ENCODE data around the gene ZNF784. TPM values are rescaled to one million over a fixed set of nuclear protein-coding genes. Genes with fewer than 3 reads are reported as not detected.

The ZNF784 gene
- total and polyA plus RNA-seq, 8 donors = 1.8 to 15.1 (median 5.5) TPM; not detected in 1

DNA sequence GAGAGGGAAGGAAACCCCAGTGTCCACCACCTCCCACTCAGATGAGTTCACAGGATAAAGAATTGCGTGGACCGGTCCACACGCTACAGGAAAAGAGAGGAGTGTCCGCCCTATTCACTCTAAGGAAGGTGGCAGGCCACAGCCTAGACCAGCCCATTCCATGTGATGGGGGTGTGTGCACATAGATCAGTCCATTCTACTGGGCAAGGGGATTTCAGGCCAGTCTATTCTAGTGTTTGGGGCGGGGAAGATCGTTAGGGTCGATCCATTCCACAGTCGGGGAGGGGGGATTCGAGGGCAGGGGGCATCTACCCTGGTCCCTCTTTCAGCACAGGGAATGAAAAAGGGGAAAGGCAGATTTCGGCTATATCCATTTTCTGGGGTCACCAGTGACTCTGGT is 32.8 kb downstream of the ZNF784 start:
- 77 to 85% (median 82%) methylated on average over 10 of the region's 10 CpGs for WGBS, 5 donors
- DNase-seq = no peak
- no peak for TF ChIP-seq POLR2AphosphoS5 (IDR thresholded peaks at IDR 0.05)
- TF ChIP-seq, protein P1, sequence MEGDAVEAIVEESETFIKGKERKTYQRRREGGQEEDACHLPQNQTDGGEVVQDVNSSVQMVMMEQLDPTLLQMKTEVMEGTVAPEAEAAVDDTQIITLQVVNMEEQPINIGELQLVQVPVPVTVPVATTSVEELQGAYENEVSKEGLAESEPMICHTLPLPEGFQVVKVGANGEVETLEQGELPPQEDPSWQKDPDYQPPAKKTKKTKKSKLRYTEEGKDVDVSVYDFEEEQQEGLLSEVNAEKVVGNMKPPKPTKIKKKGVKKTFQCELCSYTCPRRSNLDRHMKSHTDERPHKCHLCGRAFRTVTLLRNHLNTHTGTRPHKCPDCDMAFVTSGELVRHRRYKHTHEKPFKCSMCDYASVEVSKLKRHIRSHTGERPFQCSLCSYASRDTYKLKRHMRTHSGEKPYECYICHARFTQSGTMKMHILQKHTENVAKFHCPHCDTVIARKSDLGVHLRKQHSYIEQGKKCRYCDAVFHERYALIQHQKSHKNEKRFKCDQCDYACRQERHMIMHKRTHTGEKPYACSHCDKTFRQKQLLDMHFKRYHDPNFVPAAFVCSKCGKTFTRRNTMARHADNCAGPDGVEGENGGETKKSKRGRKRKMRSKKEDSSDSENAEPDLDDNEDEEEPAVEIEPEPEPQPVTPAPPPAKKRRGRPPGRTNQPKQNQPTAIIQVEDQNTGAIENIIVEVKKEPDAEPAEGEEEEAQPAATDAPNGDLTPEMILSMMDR (IDR thresholded peaks at IDR 0.05) = no peak
- TF ChIP-seq EP300 (IDR thresholded peaks at IDR 0.05) = no peak
- TF ChIP-seq POLR2A (IDR thresholded peaks at IDR 0.05) = no peak
- H3K4me3 ChIP-seq = no peak overlapping the region
- H3K9me3 ChIP-seq = no peaks in the 10 kb centered on the region
- peaks cover 3 to 14% (median 10%) of the 10 kb centered on the region in 4 donors for H3K4me1 ChIP-seq
- H3K36me3 ChIP-seq = peaks cover 19 to 48% (median 43%) of the 10 kb centered on the region in 4 donors
- H3K27ac ChIP-seq = no peak overlapping the region
- intact Hi-C loops (cut with DNase I; ENCODE audit: low total_unique reads) = no loop called here
- H3K27me3 ChIP-seq = peaks cover 0 to 5% (median 0%) of the 10 kb centered on the region in 3 donors

DNA sequence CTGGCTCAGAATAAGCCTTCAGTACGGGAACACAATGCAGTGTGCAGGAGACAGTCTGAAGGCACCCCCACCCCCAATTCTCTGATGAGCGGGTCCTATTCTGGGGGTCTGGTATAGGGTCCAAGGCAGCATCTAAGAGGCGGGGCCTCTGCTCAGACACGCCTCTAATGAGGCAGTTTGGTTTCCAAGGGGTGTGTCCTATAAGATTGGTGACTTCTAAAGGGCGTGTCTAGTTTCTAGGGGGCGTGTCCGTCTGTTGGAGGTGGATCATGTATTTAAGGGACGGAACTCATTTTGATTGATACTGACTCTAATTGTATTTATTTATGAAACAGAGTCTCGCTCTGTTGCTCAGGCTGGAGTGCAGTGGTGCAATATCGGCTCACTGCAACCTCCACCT is 33.7 kb downstream of the ZNF784 start:
- H3K36me3 ChIP-seq = peaks cover 10 to 39% (median 34%) of the 10 kb centered on the region in 4 donors
- no peak for TF ChIP-seq POLR2A (IDR thresholded peaks at IDR 0.05)
- no peak for TF ChIP-seq EP300 (IDR thresholded peaks at IDR 0.05)
- TF ChIP-seq, protein P1 (IDR thresholded peaks at IDR 0.05) = no peak
- no peak for TF ChIP-seq POLR2AphosphoS5 (IDR thresholded peaks at IDR 0.05)
- H3K4me1 ChIP-seq = peaks cover 13 to 23% (median 20%) of the 10 kb centered on the region in 4 donors
- no peak overlapping the region for H3K27ac ChIP-seq
- no peak overlapping the region for H3K4me3 ChIP-seq
- no peaks in the 10 kb centered on the region for H3K9me3 ChIP-seq
- WGBS, 5 donors = 72 to 79% (median 77%) methylated on average over 10 of the region's 10 CpGs
- H3K27me3 ChIP-seq = peaks cover 0 to 13% (median 0%) of the 10 kb centered on the region in 3 donors
- intact Hi-C loops (cut with DNase I; ENCODE audit: low total_unique reads) = no loop called here
- peak in 1 of 2 donors; percentile 60 for DNase-seq

GRCh38 chr19:55590109-55590508 is 34.3 kb downstream of the ZNF784 start:
- Histone ChIP-seq H3K27ac (no peak overlapping the region), H3K9me3 (no peaks in the 10 kb centered on the region), H3K36me3 (peaks cover 6 to 34% (median 29%) of the 10 kb centered on the region in 4 donors), H3K4me3 (no peak overlapping the region), H3K4me1 (peaks cover 17 to 28% (median 24%) of the 10 kb centered on the region in 4 donors), H3K27me3 (peaks cover 0 to 15% (median 0%) of the 10 kb centered on the region in 3 donors)
- WGBS, 5 donors = 45 to 59% (median 52%) methylated on average over 7 of the region's 7 CpGs
- intact Hi-C loops (cut with DNase I; ENCODE audit: low total_unique reads) = no loop called here
- TF ChIP-seq POLR2AphosphoS5 (IDR thresholded peaks at IDR 0.05) (no peak), EP300 (IDR thresholded peaks at IDR 0.05) (no peak), POLR2A (IDR thresholded peaks at IDR 0.05) (no peak)
- TF ChIP-seq, protein P1 (IDR thresholded peaks at IDR 0.05) = no peak
- no peak for DNase-seq

DNA sequence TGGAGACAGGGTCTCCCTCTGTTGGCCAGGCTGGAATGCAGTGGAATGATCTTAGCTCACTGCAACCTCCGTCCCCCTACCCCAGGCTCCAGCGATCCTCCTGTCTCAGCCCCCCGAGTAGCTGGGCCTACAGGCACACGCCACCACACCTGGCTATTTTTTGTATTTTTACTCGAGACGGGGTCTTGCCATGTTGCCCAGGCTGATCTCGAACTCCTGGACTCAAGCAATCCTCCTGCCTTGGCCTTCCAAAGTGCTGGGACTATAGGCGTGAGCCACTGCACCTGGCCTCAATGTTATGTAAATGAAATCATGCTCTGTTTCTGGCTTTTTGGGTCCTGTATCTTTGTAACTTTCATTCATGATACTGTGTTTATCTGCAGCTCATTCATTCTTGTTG is 35.6 kb downstream of the ZNF784 start:
- intact Hi-C loops (cut with DNase I; ENCODE audit: low total_unique reads) = no loop called here
- WGBS, 5 donors = 90 to 96% (median 94%) methylated on average over 8 of the region's 8 CpGs
- H3K27ac ChIP-seq = no peak overlapping the region
- peaks cover 3 to 24% (median 19%) of the 10 kb centered on the region in 4 donors for H3K36me3 ChIP-seq
- H3K27me3 ChIP-seq = peaks cover 0 to 15% (median 0%) of the 10 kb centered on the region in 3 donors
- TF ChIP-seq POLR2A (IDR thresholded peaks at IDR 0.05) = no peak
- no peak for TF ChIP-seq POLR2AphosphoS5 (IDR thresholded peaks at IDR 0.05)
- TF ChIP-seq EP300 (IDR thresholded peaks at IDR 0.05) = no peak
- TF ChIP-seq, protein P1 (IDR thresholded peaks at IDR 0.05) = no peak
- no peaks in the 10 kb centered on the region for H3K9me3 ChIP-seq
- H3K4me1 ChIP-seq = peaks cover 17 to 28% (median 24%) of the 10 kb centered on the region in 4 donors
- H3K4me3 ChIP-seq = no peak overlapping the region
- no peak for DNase-seq
